Calu3 (cell line): ENCODE results near the gene SHISA7. TPM values are rescaled to one million over a fixed set of nuclear protein-coding genes. Genes with fewer than 3 reads are reported as not detected.

Source experiments
- BruUV-seq: library from RNA; stranded (reverse); fragments of 400-500 nt; replicated peaks from 2 replicates; lab custom pipeline; 2021; lab: Mats Ljungman, UMichigan
- CTCF ChIA-PET: fragments of 300-600 bp; sonication (Branson Sonifier 250); formaldehyde crosslinking; loops from one replicate; lab custom pipeline; 2022; ENCODE audit warnings: antibody characterized with exemption; lab: Charles Lee
- DNase-seq: peaks from one replicate; pipeline ENCODE4 v3.0.0; 2022
- H3K27ac Mint-ChIP-seq: one replicate; pipeline ENCODE4 v1.8.0; 2022; ENCODE audit warnings: mixed read lengths; ENCODE audit not compliant: unreplicated experiment
- H3K27me3 Mint-ChIP-seq: one replicate; pipeline ENCODE4 v1.8.0; 2022; ENCODE audit warnings: mixed read lengths; ENCODE audit not compliant: unreplicated experiment
- H3K36me3 Mint-ChIP-seq: one replicate; pipeline ENCODE4 v1.8.0; 2022; ENCODE audit warnings: mild to moderate bottlenecking, moderate library complexity, mixed read lengths; ENCODE audit not compliant: insufficient read depth, unreplicated experiment
- H3K4me1 Mint-ChIP-seq: one replicate; pipeline ENCODE4 v1.8.0; 2022; ENCODE audit warnings: mild to moderate bottlenecking, low read depth, mixed read lengths; ENCODE audit not compliant: unreplicated experiment
- H3K4me3 Mint-ChIP-seq: one replicate; pipeline ENCODE4 v1.8.0; 2022; ENCODE audit warnings: mild to moderate bottlenecking, low read depth, moderate library complexity, mixed read lengths; ENCODE audit not compliant: unreplicated experiment
- H3K9me3 Mint-ChIP-seq: one replicate; pipeline ENCODE4 v1.8.0; 2022; ENCODE audit warnings: low read depth, mixed read lengths; ENCODE audit not compliant: unreplicated experiment
- intact Hi-C: fragments of 100-400 bp; cut with micrococcal nuclease; formaldehyde crosslinking; loops from one replicate; pipeline ENCODE4 v1.10.0; 2022; ENCODE audit not compliant: unreplicated experiment
- total RNA-seq: library from RNA; stranded (reverse); gene quantifications from 2 replicates; pipeline ENCODE4 v1.2.3, GENCODE V29; 2022
- TF ChIP-seq, protein P1 (sequence below): fragments of 200-600 bp; IDR thresholded peaks from one replicate; pipeline ENCODE4 v1.8.0; 2022; ENCODE audit warnings: antibody characterized with exemption; ENCODE audit not compliant: unreplicated experiment

SHISA7 gene
- total RNA-seq, 1 experiment from 2014 or later: not detected

DNA sequence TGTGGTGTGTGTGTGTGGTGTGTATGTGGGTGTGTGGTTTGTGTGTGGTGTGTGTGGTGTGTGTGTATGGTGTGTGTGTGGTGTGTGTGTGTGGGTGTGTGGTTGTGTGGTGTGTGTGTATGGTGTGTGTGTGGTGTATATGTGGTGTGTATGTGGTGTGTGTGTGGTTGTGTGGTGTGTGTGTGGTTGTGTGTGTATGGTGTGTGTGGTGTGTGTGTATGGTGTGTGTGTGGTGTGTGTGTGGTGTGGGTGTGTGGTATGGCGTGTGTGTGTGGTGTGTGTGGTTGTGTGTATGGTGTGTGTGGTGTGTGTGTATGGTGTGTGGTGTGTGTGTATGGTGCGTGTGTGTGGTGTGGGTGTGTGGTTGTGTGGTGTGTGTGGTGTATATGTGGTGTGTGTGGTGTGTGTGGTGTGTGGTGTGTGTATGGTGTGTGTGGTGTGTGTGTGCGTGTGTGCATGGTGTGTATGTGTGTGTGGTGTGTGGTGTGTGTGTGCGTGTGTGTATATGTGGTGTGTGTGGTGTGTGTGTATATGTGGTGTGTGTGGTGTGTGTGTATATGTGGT, 8.7 kb downstream of the SHISA7 start:
- no TSS peak for BruUV-seq
- Mint-ChIP-seq H3K9me3 (peaks cover 3% of the 10 kb centered on the region), H3K4me1 (no peaks in the 10 kb centered on the region), H3K27ac (no peak overlapping the region), H3K36me3 (peaks cover 3% of the 10 kb centered on the region), H3K4me3 (no peak overlapping the region), H3K27me3 (peaks cover 20% of the 10 kb centered on the region)
- no peak for DNase-seq
- intact Hi-C loops: no loop called here
- CTCF ChIA-PET: no interaction called here
- TF ChIP-seq, protein P1, sequence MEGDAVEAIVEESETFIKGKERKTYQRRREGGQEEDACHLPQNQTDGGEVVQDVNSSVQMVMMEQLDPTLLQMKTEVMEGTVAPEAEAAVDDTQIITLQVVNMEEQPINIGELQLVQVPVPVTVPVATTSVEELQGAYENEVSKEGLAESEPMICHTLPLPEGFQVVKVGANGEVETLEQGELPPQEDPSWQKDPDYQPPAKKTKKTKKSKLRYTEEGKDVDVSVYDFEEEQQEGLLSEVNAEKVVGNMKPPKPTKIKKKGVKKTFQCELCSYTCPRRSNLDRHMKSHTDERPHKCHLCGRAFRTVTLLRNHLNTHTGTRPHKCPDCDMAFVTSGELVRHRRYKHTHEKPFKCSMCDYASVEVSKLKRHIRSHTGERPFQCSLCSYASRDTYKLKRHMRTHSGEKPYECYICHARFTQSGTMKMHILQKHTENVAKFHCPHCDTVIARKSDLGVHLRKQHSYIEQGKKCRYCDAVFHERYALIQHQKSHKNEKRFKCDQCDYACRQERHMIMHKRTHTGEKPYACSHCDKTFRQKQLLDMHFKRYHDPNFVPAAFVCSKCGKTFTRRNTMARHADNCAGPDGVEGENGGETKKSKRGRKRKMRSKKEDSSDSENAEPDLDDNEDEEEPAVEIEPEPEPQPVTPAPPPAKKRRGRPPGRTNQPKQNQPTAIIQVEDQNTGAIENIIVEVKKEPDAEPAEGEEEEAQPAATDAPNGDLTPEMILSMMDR: no peak

DNA sequence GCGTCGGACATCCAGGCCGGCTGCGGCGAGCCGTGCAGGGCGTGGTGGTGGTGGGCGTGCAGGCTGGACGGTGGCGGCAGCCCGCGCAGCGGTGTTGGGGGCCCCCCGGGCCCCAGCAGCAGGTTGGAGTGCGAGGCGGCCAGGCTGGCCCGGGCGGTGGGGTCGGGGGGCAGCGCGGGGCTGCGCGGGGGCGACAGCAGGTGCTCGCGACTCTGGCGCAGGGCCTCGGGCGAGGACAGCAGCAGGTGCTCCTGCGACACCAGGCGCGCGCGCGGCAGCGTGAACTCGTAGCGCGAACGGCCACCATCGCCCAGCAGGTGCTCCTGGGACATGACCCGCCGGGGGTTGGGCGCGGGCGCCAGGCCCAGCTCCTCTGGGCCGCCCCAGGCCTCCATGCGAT, 9.8 kb downstream of the SHISA7 start:
- CTCF ChIA-PET: no interaction called here
- no TSS peak for BruUV-seq
- Mint-ChIP-seq H3K27ac (no peak overlapping the region), H3K9me3 (no peaks in the 10 kb centered on the region), H3K4me1 (no peaks in the 10 kb centered on the region), H3K27me3 (peaks cover 31% of the 10 kb centered on the region), H3K4me3 (no peak overlapping the region), H3K36me3 (no peaks in the 10 kb centered on the region)
- intact Hi-C loops: no loop called here
- TF ChIP-seq, protein P1: no peak
- no peak for DNase-seq

DNA sequence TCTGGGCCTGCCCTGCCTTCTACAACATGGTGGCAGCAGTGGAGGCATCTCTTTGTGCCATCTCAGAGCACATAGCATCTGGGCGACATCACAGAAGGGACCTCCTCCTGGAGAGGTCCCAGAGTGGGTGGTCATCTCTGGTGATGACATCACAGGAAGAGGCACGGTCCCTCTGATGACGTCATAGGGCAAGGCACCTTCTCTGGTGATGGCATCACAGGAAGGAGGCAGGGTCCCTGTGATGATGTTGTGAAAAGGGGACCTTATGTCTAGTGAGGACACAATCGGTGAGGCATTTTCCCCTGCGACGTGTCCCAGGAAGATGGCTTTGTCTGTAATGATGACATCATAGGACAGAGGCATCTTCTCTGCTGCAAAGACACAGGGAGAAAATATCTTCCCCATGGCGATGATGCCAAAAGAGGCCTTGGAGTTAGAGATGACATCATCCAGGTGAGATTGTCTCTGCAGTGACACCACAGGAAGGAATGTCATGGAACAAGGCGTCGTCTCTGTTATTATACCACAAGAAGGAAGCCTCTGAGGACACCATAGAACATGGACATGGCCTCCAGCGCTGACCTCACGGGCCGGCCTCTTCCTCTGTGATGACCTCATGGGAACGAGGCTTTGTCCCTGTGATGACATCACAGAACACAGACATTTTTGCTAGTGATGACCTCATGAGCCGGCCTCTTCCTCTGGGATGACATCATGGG, 10.7 kb downstream of the SHISA7 start:
- CTCF ChIA-PET: no interaction called here
- intact Hi-C loops: no loop called here
- Mint-ChIP-seq H3K27ac (no peak overlapping the region), H3K27me3 (peaks cover 35% of the 10 kb centered on the region), H3K4me1 (no peaks in the 10 kb centered on the region), H3K36me3 (no peaks in the 10 kb centered on the region), H3K9me3 (no peaks in the 10 kb centered on the region), H3K4me3 (no peak overlapping the region)
- TF ChIP-seq, protein P1: no peak
- no peak for DNase-seq
- BruUV-seq: no TSS peak

DNA sequence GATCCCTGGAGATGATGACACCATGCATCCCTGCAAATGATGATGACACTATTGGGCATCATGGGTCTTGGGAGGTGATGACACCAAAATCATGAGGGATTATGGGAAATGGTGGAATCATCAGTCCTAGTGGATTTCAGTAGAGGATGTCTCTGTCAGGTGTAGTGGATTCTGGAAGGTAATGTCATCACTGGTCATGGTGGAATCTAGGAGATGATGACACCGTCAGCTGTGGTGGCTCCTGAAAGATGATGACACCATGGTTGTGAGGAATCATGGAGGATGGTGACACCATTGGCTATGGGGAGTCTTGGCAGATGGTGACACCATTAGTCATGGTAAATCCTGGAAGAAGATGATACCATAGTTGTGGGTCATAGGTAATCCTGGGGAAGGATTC, 11.9 kb downstream of the SHISA7 start:
- no peak for DNase-seq
- Mint-ChIP-seq H3K4me3 (no peak overlapping the region), H3K9me3 (no peaks in the 10 kb centered on the region), H3K4me1 (no peaks in the 10 kb centered on the region), H3K27ac (no peak overlapping the region), H3K27me3 (peaks cover 42% of the 10 kb centered on the region), H3K36me3 (no peaks in the 10 kb centered on the region)
- BruUV-seq: no TSS peak
- CTCF ChIA-PET: interaction anchor here (0.5 kb wide), 1 partner anchor 75 kb away, joined by 3 read pairs; no protein-coding TSS in a partner anchor
- intact Hi-C loops: no loop called here
- TF ChIP-seq, protein P1: no peak
